Activated naive CD4-positive, alpha-beta T cell treated with anti-CD3 and anti-CD28 coated beads for 36 hours (primary cell): Measurements from ENCODE around the gene CEBPZOS. TPM values are rescaled to one million over a fixed set of nuclear protein-coding genes. Genes with fewer than 3 reads are reported as not detected.
A peak's percentile ranks its signal among the peaks of the same experiment; 100 is the strongest.
"Not testable (repeated sequence)": the region's sequence is repeated elsewhere in the genome, so short reads cannot be mapped to it uniquely, and the experiment has no call there.

Experiments used
- CTCF ChIA-PET: fragments of 350-600 bp; sonication (Branson Sonifier 250); formaldehyde crosslinking; loops from one replicate; lab custom pipeline; 2021; ENCODE audit warnings: antibody characterized with exemption; lab: Charles Lee
- DNase-seq: peaks from one replicate; pipeline ENCODE4 v3.0.0-alpha.2; 2020
- H3K27ac Mint-ChIP-seq: one replicate; pipeline ENCODE4 v1.8.0; 2021; ENCODE audit warnings: mild to moderate bottlenecking, mixed read lengths
- H3K27me3 Mint-ChIP-seq: one replicate; pipeline ENCODE4 v1.8.0; 2021; ENCODE audit warnings: low read depth, mixed read lengths
- H3K36me3 Mint-ChIP-seq: one replicate; pipeline ENCODE4 v1.8.0; 2021; ENCODE audit warnings: low read depth, mixed read lengths
- H3K4me1 Mint-ChIP-seq: one replicate; pipeline ENCODE4 v1.8.0; 2021; ENCODE audit warnings: low read depth, mixed read lengths
- H3K4me3 Mint-ChIP-seq: one replicate; pipeline ENCODE4 v1.8.0; 2021; ENCODE audit warnings: mild to moderate bottlenecking, moderate library complexity, mixed read lengths
- H3K9me3 Mint-ChIP-seq: one replicate; pipeline ENCODE4 v1.8.0; 2021; ENCODE audit warnings: mixed read lengths
- intact Hi-C: fragments of 100-400 bp; cut with micrococcal nuclease; formaldehyde crosslinking; loops from one replicate; pipeline ENCODE4 v1.15.1; 2023
- total RNA-seq, 2 experiments: library from RNA; stranded (reverse); gene quantifications; one replicate each; pipeline ENCODE4 v1.2.3, GENCODE V29; 2021

The CEBPZOS gene
- total RNA-seq, 2 experiments from 2014 or later, result 30.3 to 30.7 TPM

DNA sequence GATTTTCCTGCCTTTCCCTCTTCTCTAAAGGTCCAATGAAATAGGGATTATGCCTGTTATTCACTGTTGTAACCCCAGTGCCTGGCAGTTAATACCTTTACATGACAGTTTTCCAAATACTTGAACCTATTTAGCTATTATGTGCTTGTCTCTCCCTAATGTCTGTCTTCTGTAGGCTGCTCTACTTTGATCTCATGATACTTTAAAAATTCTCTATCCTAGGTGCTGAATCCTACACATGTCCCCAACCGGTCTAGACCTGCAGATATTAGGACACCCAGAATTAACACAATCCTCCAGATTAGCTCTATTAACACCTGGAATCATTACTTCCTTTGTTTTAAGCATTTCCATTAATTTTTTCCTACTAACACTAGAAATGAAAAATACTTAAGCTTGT, 27.8 kb downstream of the CEBPZOS start:
- Mint-ChIP-seq H3K27ac (no peak overlapping the region), H3K4me1 (peaks cover 56% of the 10 kb centered on the region), H3K36me3 (peaks cover 56% of the 10 kb centered on the region), H3K9me3 (no peaks in the 10 kb centered on the region), H3K4me3 (no peak overlapping the region), H3K27me3 (no peaks in the 10 kb centered on the region)
- CTCF ChIA-PET, result no interaction called here
- no peak for DNase-seq
- intact Hi-C loops, result no loop called here

DNA sequence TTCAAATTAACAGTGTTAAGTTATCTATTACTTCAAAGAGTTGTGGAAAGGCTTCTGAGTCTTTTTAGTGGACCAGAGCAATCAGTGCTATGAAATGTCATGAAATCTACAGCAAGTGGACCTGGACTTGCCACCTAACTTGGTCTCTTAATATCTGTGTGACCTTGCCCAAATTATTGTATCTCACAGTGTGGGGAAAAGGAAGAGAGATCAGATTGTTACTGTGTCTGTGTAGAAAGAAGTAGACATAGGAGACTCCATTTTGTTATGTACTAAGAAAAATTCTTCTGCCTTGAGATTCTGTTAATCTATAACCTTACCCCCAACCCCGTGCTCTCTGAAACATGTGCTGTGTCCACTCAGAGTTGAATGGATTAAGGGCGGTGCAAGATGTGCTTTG, 28.8 kb downstream of the CEBPZOS start:
- H3K4me3 Mint-ChIP-seq, H3K9me3 Mint-ChIP-seq, intact Hi-C loops, DNase-seq, CTCF ChIA-PET, H3K27me3 Mint-ChIP-seq: not testable (repeated sequence)
- H3K27ac Mint-ChIP-seq, result peak overlapping the region; percentile 52
- peaks cover 56% of the 10 kb centered on the region for H3K36me3 Mint-ChIP-seq
- H3K4me1 Mint-ChIP-seq, result peaks cover 65% of the 10 kb centered on the region

DNA sequence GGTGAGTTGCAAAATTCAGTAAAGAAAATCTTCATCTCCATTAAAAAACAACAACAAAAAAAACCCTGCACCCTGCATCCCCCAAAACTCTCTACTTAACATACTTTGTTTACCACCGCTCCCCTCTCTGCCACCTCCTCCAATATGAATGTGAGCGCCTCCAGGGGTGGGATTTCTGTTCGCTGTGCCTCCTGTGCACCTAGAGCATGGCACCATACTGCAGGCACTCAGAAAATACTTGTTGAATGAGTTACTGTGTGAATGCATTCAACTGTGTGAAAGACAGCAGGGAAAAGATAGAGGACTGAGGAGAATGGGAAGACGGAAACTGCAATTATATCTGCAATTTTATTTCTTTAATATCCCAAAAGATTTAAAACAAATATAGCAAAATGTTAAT, 30.6 kb downstream of the CEBPZOS start:
- Mint-ChIP-seq H3K4me1 (peaks cover 65% of the 10 kb centered on the region), H3K9me3 (no peaks in the 10 kb centered on the region), H3K27ac (no peak overlapping the region), H3K36me3 (peaks cover 40% of the 10 kb centered on the region), H3K4me3 (peak overlapping the region; percentile 6), H3K27me3 (no peaks in the 10 kb centered on the region)
- CTCF ChIA-PET, result no interaction called here
- intact Hi-C loops, result no loop called here
- DNase-seq, result no peak

DNA sequence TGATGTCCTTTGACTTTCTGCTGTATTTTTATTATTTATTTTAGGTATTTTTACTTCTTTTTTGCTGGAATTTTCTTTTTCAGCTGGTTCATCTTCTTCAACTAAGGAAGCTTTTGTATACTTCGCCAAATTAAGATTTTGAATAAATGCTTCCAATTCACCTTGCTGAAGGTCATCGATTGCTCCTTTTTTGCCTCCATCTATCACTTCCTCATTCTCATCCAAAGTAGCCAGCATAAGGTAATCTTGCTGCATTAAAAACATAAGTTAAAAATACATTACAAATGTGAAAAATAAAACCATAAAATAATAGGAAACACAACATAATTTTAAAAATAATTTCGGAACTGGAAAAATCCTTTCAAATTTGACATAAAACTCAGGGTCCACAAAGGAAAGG, 32.5 kb downstream of the CEBPZOS start:
- intact Hi-C loops, result no loop called here
- H3K4me1 Mint-ChIP-seq, result peaks cover 49% of the 10 kb centered on the region
- H3K27me3 Mint-ChIP-seq, result no peaks in the 10 kb centered on the region
- no peaks in the 10 kb centered on the region for H3K9me3 Mint-ChIP-seq
- H3K27ac Mint-ChIP-seq, result no peak overlapping the region
- H3K36me3 Mint-ChIP-seq, result peaks cover 29% of the 10 kb centered on the region
- H3K4me3 Mint-ChIP-seq, result no peak overlapping the region
- CTCF ChIA-PET, result interaction anchor here (0.9 kb wide), 1 partner anchor 9 kb away, joined by 4 read pairs; no protein-coding TSS in a partner anchor
- DNase-seq, result no peak

DNA sequence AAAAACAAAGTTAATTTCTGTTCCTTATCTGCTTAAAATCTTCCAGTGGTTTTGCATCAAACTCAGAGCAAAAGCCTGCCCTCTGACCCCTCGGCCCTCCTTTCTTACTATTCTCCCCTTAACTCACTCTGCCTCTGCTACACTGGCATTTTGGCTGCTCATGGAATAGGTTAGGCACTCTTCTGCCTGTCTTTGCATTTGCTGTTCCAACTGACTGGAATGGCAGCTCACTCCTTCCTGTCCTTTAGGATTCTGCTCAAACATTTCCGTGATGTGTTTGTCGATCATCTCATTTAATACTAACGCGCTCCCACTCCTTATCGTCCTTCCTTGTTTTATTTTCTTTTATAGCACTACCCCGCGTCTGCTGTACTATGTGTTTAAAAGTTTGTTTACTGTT, 34.3 kb downstream of the CEBPZOS start:
- DNase-seq, result no peak
- CTCF ChIA-PET, result no interaction called here
- Mint-ChIP-seq H3K9me3 (no peaks in the 10 kb centered on the region), H3K4me1 (peaks cover 47% of the 10 kb centered on the region), H3K4me3 (no peak overlapping the region), H3K27ac (no peak overlapping the region), H3K36me3 (peaks cover 26% of the 10 kb centered on the region), H3K27me3 (no peaks in the 10 kb centered on the region)
- intact Hi-C loops, result loop anchor here (2.0 to 5.0 kb wide), 7 partner anchors 16 to 640 kb away; partner anchors contain the start of gene EIF2AK2

DNA sequence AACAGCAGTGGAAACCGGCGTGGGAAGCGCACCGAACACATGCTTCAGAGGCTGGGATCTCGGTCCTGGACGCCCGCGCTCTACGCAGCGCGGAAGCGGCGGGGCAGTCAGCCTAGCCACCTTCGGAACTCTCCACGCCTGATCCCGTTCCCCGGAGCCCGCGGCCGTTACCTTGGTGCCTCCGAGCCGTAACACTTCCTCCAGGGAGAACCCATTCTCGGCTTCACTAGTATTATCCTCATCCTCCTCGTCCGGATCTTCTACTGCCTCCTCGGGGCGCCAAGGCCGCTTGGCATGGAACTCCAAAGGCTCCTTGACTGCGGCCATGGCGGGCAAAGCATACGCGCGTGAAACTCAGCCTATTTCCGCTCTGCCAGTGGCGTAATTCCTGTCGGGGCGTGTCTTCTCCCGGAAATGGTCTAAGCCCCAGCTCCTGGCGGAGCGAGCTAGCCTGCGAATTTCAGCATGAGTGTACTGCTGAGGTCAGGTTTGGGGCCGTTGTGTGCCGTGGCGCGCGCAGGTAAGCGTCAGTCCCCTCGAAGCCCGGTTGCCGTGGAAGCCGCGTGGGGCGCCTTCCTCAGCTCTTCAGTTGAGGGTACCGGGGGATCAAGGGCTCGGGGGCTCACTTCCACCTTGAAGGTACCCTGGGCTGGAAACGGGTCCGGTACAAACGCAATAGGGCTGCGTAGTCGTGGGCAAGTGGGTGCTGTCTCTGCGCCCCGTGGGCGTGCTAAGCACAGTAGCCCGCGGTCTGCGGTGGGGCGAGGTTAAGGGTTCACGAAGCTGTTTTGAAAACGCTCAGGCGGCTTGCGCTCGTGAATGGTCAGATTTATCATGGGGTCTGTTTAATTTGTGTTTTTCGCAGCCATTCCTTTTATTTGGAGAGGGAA, 35.2 kb downstream of the CEBPZOS start, which contains the start of the genes CEBPZ and NDUFAF7:
CEBPZ (minus strand) TSS at position 356 of the 890 bp plus-strand sequence; CDS start at position 327, 29 bp downstream.
NDUFAF7 (plus strand) TSS at position 418 of the 890 bp plus-strand sequence; CDS start at position 466, 48 bp downstream.
- Mint-ChIP-seq H3K4me3 (no peak within 1 kb of the TSS), H3K9me3 (no peaks in the 10 kb centered on the region), H3K36me3 (peaks cover 28% of the 10 kb centered on the region), H3K4me1 (peaks cover 40% of the 10 kb centered on the region), H3K27ac (no peak within 1 kb of the TSS), H3K27me3 (no peaks in the 10 kb centered on the region)
- CTCF ChIA-PET, result interaction anchor here (1.3 kb wide), 1 partner anchor 32 kb away, joined by 3 read pairs; no protein-coding TSS in a partner anchor
- peak; percentile 96 for DNase-seq
- intact Hi-C loops, result loop anchor here (1.0 to 5.0 kb wide), 12 partner anchors 13 to 639 kb away; partner anchors contain the start of genes CEBPZOS, EIF2AK2, GPATCH11 and HEATR5B

DNA sequence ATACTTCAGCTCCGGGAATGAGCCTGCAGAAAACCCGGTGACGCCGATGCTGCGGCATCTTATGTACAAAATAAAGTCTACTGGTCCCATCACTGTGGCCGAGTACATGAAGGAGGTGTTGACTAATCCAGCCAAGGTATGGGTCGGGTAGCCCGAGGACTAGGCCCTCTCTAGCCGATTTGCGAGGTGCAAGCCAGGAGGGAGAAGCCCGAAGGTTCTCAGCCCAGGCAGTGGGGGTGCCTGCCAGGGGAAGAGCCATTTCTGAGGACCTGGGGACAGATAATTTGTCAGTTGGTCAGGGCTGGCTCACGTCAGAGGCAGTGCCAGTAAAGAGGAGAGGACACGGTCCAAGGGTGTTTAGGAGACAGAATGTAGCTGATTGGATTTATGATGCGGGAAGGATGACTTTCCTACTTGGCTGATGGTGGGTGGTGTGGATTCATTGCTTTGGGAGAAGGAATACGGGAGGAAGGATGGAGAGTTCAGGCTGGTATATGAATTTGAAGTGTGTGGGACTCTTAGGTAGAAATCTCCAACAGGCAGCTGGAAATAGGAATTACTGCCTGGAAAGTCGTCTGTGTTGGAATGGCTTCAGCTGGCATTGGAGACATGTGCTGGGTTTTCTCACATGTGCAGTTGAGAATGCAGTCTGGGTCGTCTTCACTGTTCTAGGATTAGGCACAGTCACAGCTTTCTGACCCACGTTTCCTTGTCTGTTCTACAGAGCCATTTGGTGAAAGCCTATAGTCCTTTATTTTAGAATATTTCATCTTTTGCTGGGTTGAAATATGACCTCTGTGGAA, 36.0 kb downstream of the CEBPZOS start:
- Mint-ChIP-seq H3K36me3 (peaks cover 27% of the 10 kb centered on the region), H3K9me3 (no peaks in the 10 kb centered on the region), H3K27ac (no peak overlapping the region), H3K27me3 (no peaks in the 10 kb centered on the region), H3K4me1 (peaks cover 33% of the 10 kb centered on the region), H3K4me3 (no peak overlapping the region)
- no peak for DNase-seq
- CTCF ChIA-PET, result interaction anchor here (1.3 kb wide), 1 partner anchor 31 kb away, joined by 3 read pairs; no protein-coding TSS in a partner anchor
- intact Hi-C loops, result loop anchor here (5.0 kb wide), 3 partner anchors 75 to 620 kb away; partner anchors contain the start of gene EIF2AK2

DNA sequence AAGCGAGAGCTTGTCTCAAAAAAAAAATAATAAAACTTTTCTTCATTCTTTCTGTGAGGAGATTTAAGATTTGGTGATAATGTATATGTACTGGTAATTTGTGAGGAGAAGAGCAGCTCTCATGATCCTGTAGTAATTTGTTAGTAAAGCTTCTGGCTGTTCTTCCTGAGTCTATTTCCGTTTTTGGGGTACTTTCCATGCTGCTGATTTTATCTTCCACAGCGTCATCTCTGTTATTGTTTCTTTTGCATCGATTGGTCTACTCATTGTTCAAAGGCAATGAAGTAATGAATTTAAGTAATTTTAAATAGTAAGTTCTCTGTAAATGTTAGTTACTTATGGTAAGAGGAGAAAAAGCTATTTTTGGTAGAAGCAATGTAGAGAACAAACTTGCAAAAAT, 47.1 kb downstream of the CEBPZOS start:
- peaks cover 13% of the 10 kb centered on the region for H3K4me1 Mint-ChIP-seq
- CTCF ChIA-PET, result interaction anchor here (1.6 kb wide), 1 partner anchor 634 kb away, joined by 3 read pairs; no protein-coding TSS in a partner anchor
- intact Hi-C loops, result no loop called here
- no peaks in the 10 kb centered on the region for H3K9me3 Mint-ChIP-seq
- H3K27me3 Mint-ChIP-seq, result no peaks in the 10 kb centered on the region
- peaks cover 33% of the 10 kb centered on the region for H3K36me3 Mint-ChIP-seq
- no peak for DNase-seq
- peak overlapping the region; percentile 65 for H3K27ac Mint-ChIP-seq
- H3K4me3 Mint-ChIP-seq, result no peak overlapping the region

DNA sequence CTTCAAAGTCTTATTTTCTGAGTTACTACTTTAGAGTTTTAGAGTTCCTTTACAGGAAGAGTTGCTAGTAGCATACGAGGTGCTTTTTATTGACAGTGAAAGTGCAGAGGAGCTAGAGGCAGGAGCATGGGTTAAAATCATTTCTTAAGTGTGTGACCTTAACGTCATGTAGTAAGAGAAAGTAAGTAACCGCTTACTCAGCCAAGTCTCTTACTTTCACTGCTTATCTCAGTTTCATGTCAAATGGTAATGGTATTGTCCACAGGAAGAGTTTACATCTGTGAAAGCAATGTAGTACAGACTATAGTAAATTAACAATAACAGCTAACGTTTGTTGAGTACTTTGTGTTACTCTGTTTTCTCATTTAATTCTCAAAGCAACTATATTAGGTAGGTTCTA, 47.7 kb downstream of the CEBPZOS start:
- Mint-ChIP-seq H3K9me3 (no peaks in the 10 kb centered on the region), H3K4me3 (no peak overlapping the region), H3K27me3 (no peaks in the 10 kb centered on the region), H3K27ac (peak overlapping the region; percentile 65), H3K4me1 (peaks cover 13% of the 10 kb centered on the region), H3K36me3 (peaks cover 32% of the 10 kb centered on the region)
- CTCF ChIA-PET, result interaction anchor here (1.5 to 1.6 kb wide), 2 partner anchors 9 to 633 kb away, joined by 3 to 4 read pairs; no protein-coding TSS in a partner anchor
- DNase-seq, result no peak
- intact Hi-C loops, result loop anchor here (1.0 kb wide), 3 partner anchors 13 to 132 kb away; partner anchors contain the start of genes CEBPZ, CEBPZOS and NDUFAF7

DNA sequence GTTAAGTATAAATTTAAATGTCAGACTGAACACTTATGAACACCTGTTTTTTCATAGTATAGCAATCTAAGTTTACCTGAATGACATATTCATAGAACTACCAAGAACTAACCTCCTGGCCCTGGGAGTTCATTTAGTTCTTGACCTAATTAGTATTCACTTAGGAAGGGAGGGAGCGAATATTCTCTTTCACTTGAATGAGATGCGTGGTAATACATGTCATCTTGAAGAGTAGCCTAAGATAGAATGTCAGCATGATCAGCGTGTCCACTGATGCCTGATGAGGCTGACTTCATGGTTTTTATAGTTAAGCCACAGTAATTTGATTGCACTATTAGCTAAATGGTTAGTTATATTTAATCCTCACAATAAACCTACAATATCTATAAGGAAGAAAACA, 48.5 kb downstream of the CEBPZOS start:
- Mint-ChIP-seq H3K9me3 (no peaks in the 10 kb centered on the region), H3K4me1 (peaks cover 13% of the 10 kb centered on the region), H3K36me3 (peaks cover 36% of the 10 kb centered on the region), H3K27ac (no peak overlapping the region), H3K4me3 (no peak overlapping the region), H3K27me3 (no peaks in the 10 kb centered on the region)
- no peak for DNase-seq
- intact Hi-C loops, result loop anchor here (1.0 kb wide), 3 partner anchors 13 to 132 kb away; partner anchors contain the start of genes CEBPZ, CEBPZOS and NDUFAF7
- CTCF ChIA-PET, result interaction anchor here (1.5 to 1.6 kb wide), 2 partner anchors 10 to 632 kb away, joined by 3 to 4 read pairs; no protein-coding TSS in a partner anchor

DNA sequence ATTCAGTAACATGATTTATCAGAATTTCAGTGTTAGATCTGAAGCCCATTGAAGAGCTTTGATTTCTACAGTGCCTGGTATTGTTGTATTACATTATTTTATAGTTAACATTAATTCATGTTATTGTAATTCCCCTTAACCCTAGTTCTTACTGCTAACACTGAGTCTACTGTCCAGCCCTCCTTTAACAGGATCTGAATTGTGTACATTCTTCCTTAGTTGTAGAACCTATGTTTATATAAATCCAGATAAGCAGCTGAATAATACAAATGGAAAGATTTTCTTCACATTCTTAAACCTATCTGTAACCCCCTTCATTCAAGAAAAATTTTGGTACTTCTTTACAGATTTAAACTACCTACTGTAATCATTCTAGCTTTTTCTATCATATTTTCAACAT, 49.9 kb downstream of the CEBPZOS start:
- Mint-ChIP-seq H3K9me3 (no peaks in the 10 kb centered on the region), H3K27ac (no peak overlapping the region), H3K36me3 (peaks cover 34% of the 10 kb centered on the region), H3K4me1 (peaks cover 13% of the 10 kb centered on the region), H3K27me3 (no peaks in the 10 kb centered on the region), H3K4me3 (no peak overlapping the region)
- no peak for DNase-seq
- intact Hi-C loops, result no loop called here
- CTCF ChIA-PET, result interaction anchor here (0.7 to 1.2 kb wide), 2 partner anchors 46 to 170 kb away, joined by 3 to 4 read pairs; no protein-coding TSS in a partner anchor
